ENCODE results near the gene RAB11FIP4. TPM values are rescaled to one million over a fixed set of nuclear protein-coding genes. Genes with fewer than 3 reads are reported as not detected.

Gene RAB11FIP4
- total and polyA plus RNA-seq, 12 donors = 1.6 to 13.9 (median 8.4) TPM

DNA sequence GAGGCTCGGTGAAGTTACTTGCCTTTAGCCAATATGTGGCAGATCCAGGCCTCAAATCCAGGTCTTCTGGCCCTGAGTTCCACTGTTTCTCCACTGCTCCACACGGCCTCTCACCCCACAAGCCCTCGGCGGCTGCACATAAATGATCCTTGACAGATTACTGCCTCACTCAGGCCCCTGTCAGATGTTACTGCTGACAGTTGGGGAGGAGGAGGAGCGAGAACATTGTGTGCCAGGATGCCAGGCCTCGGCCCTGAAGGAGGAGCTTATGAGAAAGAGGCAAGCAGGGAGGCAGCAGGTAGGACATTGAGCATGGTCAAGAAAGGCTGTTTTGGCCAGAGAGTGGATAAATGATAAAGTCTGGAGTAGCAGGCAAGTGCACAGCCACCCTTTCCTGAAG lies 88.6 kb downstream of the RAB11FIP4 start:
- intact Hi-C loops (cut with DNase I) = no loop called here
- no peaks in the 10 kb centered on the region for H3K9me3 ChIP-seq
- DNase-seq (no peak), ATAC-seq (peak in 3 of 8 donors; percentile 45 to 54 (median 48))
- H3K36me3 ChIP-seq = no peaks in the 10 kb centered on the region
- 62 to 64% methylated on average over 6 of the region's 6 CpGs for WGBS, 2 donors
- TF ChIP-seq, protein P1, sequence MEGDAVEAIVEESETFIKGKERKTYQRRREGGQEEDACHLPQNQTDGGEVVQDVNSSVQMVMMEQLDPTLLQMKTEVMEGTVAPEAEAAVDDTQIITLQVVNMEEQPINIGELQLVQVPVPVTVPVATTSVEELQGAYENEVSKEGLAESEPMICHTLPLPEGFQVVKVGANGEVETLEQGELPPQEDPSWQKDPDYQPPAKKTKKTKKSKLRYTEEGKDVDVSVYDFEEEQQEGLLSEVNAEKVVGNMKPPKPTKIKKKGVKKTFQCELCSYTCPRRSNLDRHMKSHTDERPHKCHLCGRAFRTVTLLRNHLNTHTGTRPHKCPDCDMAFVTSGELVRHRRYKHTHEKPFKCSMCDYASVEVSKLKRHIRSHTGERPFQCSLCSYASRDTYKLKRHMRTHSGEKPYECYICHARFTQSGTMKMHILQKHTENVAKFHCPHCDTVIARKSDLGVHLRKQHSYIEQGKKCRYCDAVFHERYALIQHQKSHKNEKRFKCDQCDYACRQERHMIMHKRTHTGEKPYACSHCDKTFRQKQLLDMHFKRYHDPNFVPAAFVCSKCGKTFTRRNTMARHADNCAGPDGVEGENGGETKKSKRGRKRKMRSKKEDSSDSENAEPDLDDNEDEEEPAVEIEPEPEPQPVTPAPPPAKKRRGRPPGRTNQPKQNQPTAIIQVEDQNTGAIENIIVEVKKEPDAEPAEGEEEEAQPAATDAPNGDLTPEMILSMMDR (IDR thresholded peaks at IDR 0.05) = no peak
- no peak overlapping the region for H3K27ac ChIP-seq
- peaks cover 0 to 3% (median 0%) of the 10 kb centered on the region in 9 donors for H3K4me1 ChIP-seq
- H3K27me3 ChIP-seq = peaks cover 0 to 9% (median 4%) of the 10 kb centered on the region in 7 donors
- no peak overlapping the region for H3K4me3 ChIP-seq

DNA sequence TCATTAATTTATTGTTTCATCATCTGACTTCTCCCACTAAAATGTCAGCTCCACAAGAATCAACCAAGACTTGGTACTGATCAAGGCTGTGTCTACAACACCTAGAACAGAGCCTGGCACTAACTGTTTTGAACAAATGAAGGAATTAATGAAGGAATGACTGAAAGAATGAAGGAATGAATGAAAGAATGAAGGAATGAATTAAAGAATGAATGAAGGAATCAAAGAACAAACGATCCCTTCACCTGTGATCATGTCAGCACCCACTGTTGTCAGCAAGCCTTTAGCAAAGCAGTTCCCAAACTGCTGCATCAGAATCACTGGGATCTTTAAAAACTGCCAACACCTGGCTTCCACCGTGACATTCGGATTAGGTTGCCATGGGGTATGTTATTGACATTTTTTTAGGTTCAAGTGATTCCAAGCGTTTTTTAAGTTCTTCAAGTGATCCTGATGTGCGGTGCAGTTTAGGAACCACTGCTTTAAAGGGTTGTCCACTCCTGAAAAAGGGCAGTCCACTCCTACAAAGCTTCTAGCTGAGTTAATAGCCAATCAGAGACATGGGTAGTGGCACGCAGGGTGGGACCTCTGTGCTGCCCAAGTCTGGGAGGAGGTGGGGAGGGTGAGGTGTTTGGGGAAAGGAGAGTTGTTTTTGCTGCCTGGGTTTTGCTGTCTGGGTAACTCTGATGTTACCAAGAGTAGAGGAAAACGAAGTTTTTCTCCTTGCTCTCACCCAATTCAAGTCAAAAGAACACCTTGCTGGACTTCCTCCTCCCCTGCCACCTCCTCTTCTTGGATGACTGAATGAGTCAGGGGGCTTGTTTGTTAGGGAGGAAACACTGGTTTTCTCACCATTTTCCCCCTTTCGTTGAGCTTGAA lies 89.7 kb downstream of the RAB11FIP4 start:
- intact Hi-C loops (cut with DNase I) = no loop called here
- ATAC-seq = no peak

DNA sequence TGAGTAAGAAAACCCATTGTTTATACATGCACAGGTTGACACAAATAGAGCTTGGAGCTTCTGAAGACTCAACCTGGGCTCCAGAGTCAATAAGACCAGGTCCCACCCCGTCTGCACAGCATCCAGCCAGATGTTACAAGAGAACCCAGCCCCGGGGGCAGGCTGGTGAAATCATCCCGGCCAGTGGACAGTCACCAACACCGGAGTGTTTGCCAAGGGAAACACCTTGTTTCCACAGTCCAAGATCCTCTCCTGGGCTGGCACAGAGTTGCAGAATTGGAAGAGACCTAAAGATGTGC lies 90.3 kb downstream of the RAB11FIP4 start:
- Histone ChIP-seq H3K4me3 (no peak overlapping the region), H3K27ac (no peak overlapping the region), H3K9me3 (no peaks in the 10 kb centered on the region), H3K36me3 (no peaks in the 10 kb centered on the region), H3K4me1 (peaks cover 0 to 5% (median under 1%) of the 10 kb centered on the region in 9 donors), H3K27me3 (peaks cover 0 to 12% (median 4%) of the 10 kb centered on the region in 7 donors)
- no peak for ATAC-seq
- DNase-seq = no peak
- TF ChIP-seq, protein P1 (IDR thresholded peaks at IDR 0.05) = no peak
- intact Hi-C loops (cut with DNase I) = no loop called here
- WGBS, 2 donors = 64 to 68% methylated on average over 4 of the region's 4 CpGs

More for the DNA sequence above, 89.7 kb downstream of the RAB11FIP4 start:
- Histone ChIP-seq H3K27me3 (peaks cover 0 to 9% (median 6%) of the 10 kb centered on the region in 7 donors), H3K36me3 (no peaks in the 10 kb centered on the region), H3K4me1 (peaks cover 0 to 3% (median 0%) of the 10 kb centered on the region in 9 donors), H3K9me3 (no peaks in the 10 kb centered on the region), H3K4me3 (no peak overlapping the region), H3K27ac (no peak overlapping the region)
- TF ChIP-seq, protein P1 (IDR thresholded peaks at IDR 0.05) = no peak
- DNase-seq = no peak
- WGBS, 2 donors = 68 to 73% methylated on average over 8 of the region's 8 CpGs

DNA sequence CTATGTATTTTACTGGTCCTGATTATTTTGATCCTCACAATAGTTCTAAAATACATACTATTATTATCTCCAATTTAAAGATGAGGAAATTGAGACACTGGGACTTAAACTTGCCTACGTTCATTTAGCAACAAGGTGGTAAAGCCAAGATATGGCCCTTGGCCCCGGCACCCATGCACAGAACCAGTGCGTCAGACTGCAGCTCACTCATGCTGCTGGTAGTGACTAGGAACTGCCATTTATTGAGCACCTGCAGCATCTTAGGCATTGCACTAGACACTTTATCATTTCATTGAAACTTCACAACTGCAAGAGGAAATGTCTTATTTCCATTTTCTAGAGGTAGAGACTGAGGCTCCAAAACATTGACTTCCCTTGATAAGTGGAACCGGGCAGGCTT lies 93.3 kb downstream of the RAB11FIP4 start:
- Histone ChIP-seq H3K4me3 (no peak overlapping the region), H3K4me1 (peaks cover 5 to 28% (median 20%) of the 10 kb centered on the region in 9 donors), H3K36me3 (no peaks in the 10 kb centered on the region), H3K27me3 (peaks cover 0 to 35% (median 9%) of the 10 kb centered on the region in 7 donors), H3K27ac (no peak overlapping the region), H3K9me3 (no peaks in the 10 kb centered on the region)
- WGBS, 2 donors = 86 to 87% methylated on average over 4 of the region's 4 CpGs
- ATAC-seq = no peak
- DNase-seq = no peak
- TF ChIP-seq, protein P1 (IDR thresholded peaks at IDR 0.05) = no peak
- intact Hi-C loops (cut with DNase I) = no loop called here

Data from heart right ventricle (tissue), 16 donors.